Adrenal gland (tissue), 12 donors: Measurements from ENCODE around the gene WNT3. TPM values are rescaled to one million over a fixed set of nuclear protein-coding genes. Genes with fewer than 3 reads are reported as not detected.

Source experiments
- DNase-seq, 7 donors: peaks; one replicate each; pipeline ENCODE4 v3.0.0-alpha.2; 2019 to 2020
- H3K27ac ChIP-seq, 5 donors: fragments of 200-600 bp; sonication (generic) in 4 of 5; 1 replicate in 3 of 5; 2 replicates in 2 of 5; pipeline versions ENCODE4 v1.5.1 to v1.8.0; 2016 to 2020; ENCODE audit warnings: mild to moderate bottlenecking in 1 of 5
- H3K27me3 ChIP-seq: fragments of 200-600 bp; 2 replicates; pipeline ENCODE4 v1.8.0; 2021
- H3K36me3 ChIP-seq, 2 donors: fragments of 200-600 bp; replicated peaks in 1 of 2; 1 replicate in 1 of 2; 2 replicates in 1 of 2; pipeline versions ENCODE4 v1.5.1 to v1.8.0; 2018 to 2022
- H3K4me1 ChIP-seq, 2 donors: fragments of 200-600 bp; replicated peaks in 1 of 2; 1 replicate in 1 of 2; 2 replicates in 1 of 2; pipeline versions ENCODE4 v1.5.1 to v1.8.0; 2018 to 2021
- H3K4me3 ChIP-seq, 4 donors: fragments of 200-600 bp; sonication (generic) in 3 of 4; one replicate each; pipeline ENCODE4 v1.5.1; 2016 to 2018
- H3K9me3 ChIP-seq, 3 donors: fragments of 200-600 bp; sonication (generic) in 1 of 3; replicated peaks in 1 of 3; 1 replicate in 2 of 3; 2 replicates in 1 of 3; pipeline versions ENCODE4 v1.5.1 to v1.8.0; 2016 to 2021
- POLR2A ChIP-seq, 2 donors: fragments of 450-650 bp; IDR thresholded peaks; one replicate each; pipeline ENCODE4 v1.6.1; 2017; ENCODE audit warnings: antibody characterized with exemption in 2 of 2, mild to moderate bottlenecking in 2 of 2, moderate library complexity in 1 of 2
- WGBS, 4 donors: extraction: QIAGEN DNeasy Blood & Tissue Kit in 2 of 4; methylation state at CpG; one replicate each; pipeline versions ENCODE4 v1.1.5 to v1.1.7; 2013 to 2017; 5-methylcytosine and 5-hydroxymethylcytosine counted together
- intact Hi-C, 2 donors: fragments of 100-400 bp; cut with DNase I; formaldehyde crosslinking; loops; one replicate each; pipeline versions ENCODE4 v1.14.1 to v1.15.0; 2022 to 2023
- polyA plus RNA-seq, 3 donors: library from polyadenylated mRNA; stranded (reverse); fragments of 200-250 nt in 2 of 3; fragments of 350-450 nt in 1 of 3; fragmentation: Illumina TruSeq in 1 of 3; extraction: RNeasy Lipid Tissue Mini Kit (QIAGEN cat#74804) in 1 of 3; gene quantifications; one replicate each; pipeline ENCODE4 v1.2.3, GENCODE V29; 2013 to 2014
- total RNA-seq, 9 donors: library from RNA; depleted of rRNA in 4 of 9; stranded (reverse); fragments of >200 nt in 4 of 9; fragments of 120-200 nt in 1 of 9; fragmentation: NEBNext Ultra II Directional in 1 of 9; extraction: Animal tissue kit (Norgen Biotek cat#: 25700) in 1 of 9; gene quantifications; one replicate each; pipeline versions ENCODE4 v1.1.0 to v1.2.4, GENCODE V29; 2013 to 2023
- TF ChIP-seq, protein P1 (sequence below), 6 experiments: fragments of 450-650 bp in 4 of 6; fragments of 200-600 bp in 2 of 6; sonication (generic) in 1 of 6; IDR thresholded peaks; 1 replicate in 5 of 6; 2 replicates in 1 of 6; pipeline versions ENCODE4 v1.5.1 to v1.8.0; 2016 to 2021; ENCODE audit warnings: antibody characterized with exemption in 6 of 6, mild to moderate bottlenecking in 2 of 6, moderate library complexity in 1 of 6
- donor health status: healthy with polysubstance abuse.
- donor health status: Bipolar disorder and iron deficiency.
- donor health status: DM: yes; HTN: yes; CAD: no.
- donor health status: DM: no; HTN: no; CAD: no.
- donor health status: DM: no; HTN: no; CAD: no.
- donor health status: DM: yes; HTN: yes; CAD: no.

The WNT3 gene
- total and polyA plus RNA-seq, 12 donors, result 0.16 to 1.1 (median 0.46) TPM; not detected in 2

DNA sequence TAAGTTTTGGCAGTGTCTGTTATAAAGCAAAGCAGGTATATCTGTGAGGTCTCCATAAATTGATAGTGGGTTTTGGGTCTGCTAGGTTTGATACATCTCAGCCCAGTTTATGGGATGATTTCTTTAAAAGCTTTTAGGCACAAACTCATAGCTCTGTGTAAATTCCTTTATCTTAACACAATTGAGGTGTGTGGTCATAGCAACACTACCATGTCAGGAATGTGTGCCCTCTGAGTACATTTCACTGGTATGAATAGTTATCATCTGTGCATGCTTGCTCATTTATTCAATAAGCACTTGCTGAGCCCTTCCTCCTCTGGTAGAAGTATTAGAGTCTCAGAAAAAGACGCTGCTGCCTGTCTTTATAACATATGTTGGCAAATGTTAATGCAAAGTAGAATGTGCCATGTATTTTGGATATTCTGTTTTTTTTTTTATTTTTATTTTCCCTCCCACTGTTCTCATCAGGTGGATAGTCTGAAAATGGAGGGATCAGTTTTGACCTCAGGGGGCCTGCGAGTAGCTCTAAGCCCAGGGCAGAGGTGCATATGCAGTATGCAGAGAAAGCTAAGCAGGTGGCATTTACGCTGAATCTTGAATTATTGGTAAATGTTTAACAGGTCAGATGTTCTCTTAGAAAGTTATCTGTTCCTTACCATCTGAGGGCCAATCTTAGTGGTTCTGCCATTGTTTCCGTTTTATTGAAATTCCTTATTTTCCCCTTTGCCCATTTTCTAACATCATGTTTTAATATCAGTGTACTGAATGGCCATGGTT, 90.7 kb downstream of the WNT3 start:
- H3K36me3 ChIP-seq, result peaks cover 0 to 3% of the 10 kb centered on the region in 2 donors
- intact Hi-C loops, result no loop called here
- no peaks in the 10 kb centered on the region for H3K9me3 ChIP-seq
- no peak for TF ChIP-seq POLR2A (IDR thresholded peaks at IDR 0.05)
- TF ChIP-seq, protein P1, sequence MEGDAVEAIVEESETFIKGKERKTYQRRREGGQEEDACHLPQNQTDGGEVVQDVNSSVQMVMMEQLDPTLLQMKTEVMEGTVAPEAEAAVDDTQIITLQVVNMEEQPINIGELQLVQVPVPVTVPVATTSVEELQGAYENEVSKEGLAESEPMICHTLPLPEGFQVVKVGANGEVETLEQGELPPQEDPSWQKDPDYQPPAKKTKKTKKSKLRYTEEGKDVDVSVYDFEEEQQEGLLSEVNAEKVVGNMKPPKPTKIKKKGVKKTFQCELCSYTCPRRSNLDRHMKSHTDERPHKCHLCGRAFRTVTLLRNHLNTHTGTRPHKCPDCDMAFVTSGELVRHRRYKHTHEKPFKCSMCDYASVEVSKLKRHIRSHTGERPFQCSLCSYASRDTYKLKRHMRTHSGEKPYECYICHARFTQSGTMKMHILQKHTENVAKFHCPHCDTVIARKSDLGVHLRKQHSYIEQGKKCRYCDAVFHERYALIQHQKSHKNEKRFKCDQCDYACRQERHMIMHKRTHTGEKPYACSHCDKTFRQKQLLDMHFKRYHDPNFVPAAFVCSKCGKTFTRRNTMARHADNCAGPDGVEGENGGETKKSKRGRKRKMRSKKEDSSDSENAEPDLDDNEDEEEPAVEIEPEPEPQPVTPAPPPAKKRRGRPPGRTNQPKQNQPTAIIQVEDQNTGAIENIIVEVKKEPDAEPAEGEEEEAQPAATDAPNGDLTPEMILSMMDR (IDR thresholded peaks at IDR 0.05), result no peak
- no peak for DNase-seq
- H3K27me3 ChIP-seq, result no peaks in the 10 kb centered on the region
- no peak overlapping the region for H3K4me3 ChIP-seq
- 91 to 96% (median 95%) methylated on average over 4 of the region's 4 CpGs for WGBS, 4 donors
- H3K4me1 ChIP-seq, result no peaks in the 10 kb centered on the region
- no peak overlapping the region for H3K27ac ChIP-seq

DNA sequence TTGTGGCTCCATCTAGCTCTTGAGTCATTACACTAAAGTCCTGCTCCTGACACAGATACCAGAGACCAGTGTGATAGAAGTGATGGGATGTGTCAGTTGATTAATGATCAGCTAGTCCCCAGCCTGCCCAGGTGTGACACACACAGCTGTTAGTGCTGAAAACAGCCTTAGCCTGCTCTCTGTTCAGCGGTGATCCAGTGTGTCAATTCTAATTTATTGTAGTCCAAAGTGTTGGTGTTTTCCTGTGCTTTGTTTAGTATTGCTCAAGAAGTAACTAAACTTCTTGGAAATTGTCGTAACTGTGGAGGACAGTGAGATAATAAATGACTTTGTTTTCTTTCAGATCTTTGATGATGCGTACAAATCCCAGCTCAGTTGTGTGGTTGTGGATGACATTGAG, 92.3 kb downstream of the WNT3 start:
- no peak overlapping the region for H3K27ac ChIP-seq
- no peaks in the 10 kb centered on the region for H3K4me1 ChIP-seq
- WGBS, 4 donors, result 44 to 63% (median 47%) methylated on average over 3 of the region's 3 CpGs
- intact Hi-C loops, result no loop called here
- TF ChIP-seq, protein P1 (IDR thresholded peaks at IDR 0.05), result no peak
- TF ChIP-seq POLR2A (IDR thresholded peaks at IDR 0.05), result no peak
- no peaks in the 10 kb centered on the region for H3K9me3 ChIP-seq
- H3K27me3 ChIP-seq, result no peaks in the 10 kb centered on the region
- DNase-seq, result peak in 3 of 7 donors; percentile 15 to 23 (median 22)
- no peak overlapping the region for H3K4me3 ChIP-seq
- H3K36me3 ChIP-seq, result peaks cover 0 to 3% of the 10 kb centered on the region in 2 donors

DNA sequence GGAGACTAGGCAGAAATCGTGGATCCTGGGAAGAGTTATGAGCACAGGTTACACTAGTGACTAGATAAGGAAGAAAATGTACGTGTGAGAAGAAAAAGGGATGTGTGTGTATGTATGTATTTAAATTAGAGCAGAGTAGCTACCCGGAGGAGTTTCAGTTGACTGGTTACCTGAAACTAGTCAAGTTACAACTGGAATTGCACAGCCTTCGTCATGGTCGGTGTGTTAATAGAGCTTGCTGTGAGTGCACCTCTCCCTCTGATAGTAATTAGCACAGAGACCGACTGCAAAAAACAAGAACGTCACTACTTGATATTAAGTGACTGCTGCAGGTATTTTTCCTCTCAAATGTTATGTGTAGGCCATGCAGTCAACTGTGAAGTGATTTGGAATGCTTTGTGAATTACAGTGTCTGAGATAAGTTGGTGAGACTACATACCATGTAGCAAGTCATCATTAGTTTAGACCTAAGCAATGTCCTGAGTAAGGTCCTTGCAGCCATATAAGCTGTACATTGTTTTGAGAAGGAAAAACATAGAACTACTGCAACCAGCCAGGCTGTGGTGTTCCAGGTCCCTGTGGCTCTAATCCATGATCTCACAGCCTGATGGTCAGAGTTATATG, 95.7 kb downstream of the WNT3 start:
- H3K36me3 ChIP-seq, result no peaks in the 10 kb centered on the region
- H3K27ac ChIP-seq, result no peak overlapping the region
- H3K4me1 ChIP-seq, result no peaks in the 10 kb centered on the region
- 66 to 80% (median 68%) methylated on average over 7 of the region's 7 CpGs for WGBS, 4 donors
- no peak overlapping the region for H3K4me3 ChIP-seq
- no peak for TF ChIP-seq POLR2A (IDR thresholded peaks at IDR 0.05)
- TF ChIP-seq, protein P1 (IDR thresholded peaks at IDR 0.05), result no peak
- no peaks in the 10 kb centered on the region for H3K27me3 ChIP-seq
- H3K9me3 ChIP-seq, result no peaks in the 10 kb centered on the region
- intact Hi-C loops, result no loop called here
- DNase-seq, result no peak

DNA sequence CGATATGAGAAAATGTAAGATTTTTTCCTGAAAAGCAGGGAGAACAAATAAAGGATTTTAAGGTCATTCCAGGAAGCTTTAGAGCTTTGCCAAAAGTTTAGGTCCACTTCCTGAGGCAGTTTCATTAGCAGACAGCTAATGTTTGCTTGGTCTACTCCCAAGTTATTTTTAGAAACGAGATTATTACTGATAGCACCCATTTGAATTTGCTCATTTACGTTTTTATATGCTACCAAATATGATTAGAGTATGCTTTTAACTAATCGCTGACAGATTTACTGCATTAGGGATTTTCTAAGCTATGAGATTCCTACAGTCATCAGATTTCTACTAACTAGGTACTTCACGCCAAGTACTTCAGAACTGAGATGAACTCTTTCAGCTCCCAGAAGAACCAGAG, 98.1 kb downstream of the WNT3 start:
- H3K9me3 ChIP-seq, result no peaks in the 10 kb centered on the region
- H3K27me3 ChIP-seq, result no peaks in the 10 kb centered on the region
- WGBS, 4 donors, result 60 to 67% (median 65%) methylated on average over 5 of the region's 5 CpGs
- H3K4me3 ChIP-seq, result no peak overlapping the region
- H3K27ac ChIP-seq, result no peak overlapping the region
- no peak for DNase-seq
- peaks cover 0 to 5% of the 10 kb centered on the region in 2 donors for H3K36me3 ChIP-seq
- H3K4me1 ChIP-seq, result no peaks in the 10 kb centered on the region
- intact Hi-C loops, result no loop called here
- no peak for TF ChIP-seq POLR2A (IDR thresholded peaks at IDR 0.05)
- TF ChIP-seq, protein P1 (IDR thresholded peaks at IDR 0.05), result no peak
